ENCODE measurements around the gene UBE2E2. TPM values are rescaled to one million over a fixed set of nuclear protein-coding genes. Genes with fewer than 3 reads are reported as not detected.

Gene UBE2E2
- total RNA-seq, 3 donors from 2014 or later = 4.8 to 24.4 (median 8.9) TPM

DNA sequence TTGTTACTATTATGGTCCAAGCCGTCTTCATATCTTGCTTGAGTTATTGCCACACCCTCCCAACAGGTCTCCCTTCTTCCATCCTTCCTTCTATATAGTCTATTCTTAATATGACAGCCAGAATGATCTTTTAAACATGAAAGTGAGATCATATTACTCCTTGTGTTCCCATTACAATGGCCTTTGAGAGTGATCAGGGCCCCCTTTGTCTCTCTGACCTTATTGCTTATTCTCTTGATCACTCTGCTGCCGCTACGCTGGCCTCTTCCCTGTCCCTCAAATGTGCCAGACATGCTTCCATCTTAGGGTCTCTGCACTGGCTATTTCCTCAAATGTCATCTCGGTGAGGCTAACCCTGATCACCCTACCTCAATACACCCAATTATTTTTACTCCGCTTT is 38.1 kb downstream of the UBE2E2 start:
- ATAC-seq (no peak), DNase-seq (no peak)
- intact Hi-C loops (cut with DNase I, micrococcal nuclease) = no loop called here
- H3K4me1 ChIP-seq (ENCODE audit: low read depth) = no peaks in the 10 kb centered on the region
- H3K4me3 ChIP-seq = no peak overlapping the region
- no peaks in the 10 kb centered on the region for H3K9me3 ChIP-seq
- no peaks in the 10 kb centered on the region for H3K36me3 ChIP-seq (ENCODE audit: low read depth)
- TF ChIP-seq, protein P1, sequence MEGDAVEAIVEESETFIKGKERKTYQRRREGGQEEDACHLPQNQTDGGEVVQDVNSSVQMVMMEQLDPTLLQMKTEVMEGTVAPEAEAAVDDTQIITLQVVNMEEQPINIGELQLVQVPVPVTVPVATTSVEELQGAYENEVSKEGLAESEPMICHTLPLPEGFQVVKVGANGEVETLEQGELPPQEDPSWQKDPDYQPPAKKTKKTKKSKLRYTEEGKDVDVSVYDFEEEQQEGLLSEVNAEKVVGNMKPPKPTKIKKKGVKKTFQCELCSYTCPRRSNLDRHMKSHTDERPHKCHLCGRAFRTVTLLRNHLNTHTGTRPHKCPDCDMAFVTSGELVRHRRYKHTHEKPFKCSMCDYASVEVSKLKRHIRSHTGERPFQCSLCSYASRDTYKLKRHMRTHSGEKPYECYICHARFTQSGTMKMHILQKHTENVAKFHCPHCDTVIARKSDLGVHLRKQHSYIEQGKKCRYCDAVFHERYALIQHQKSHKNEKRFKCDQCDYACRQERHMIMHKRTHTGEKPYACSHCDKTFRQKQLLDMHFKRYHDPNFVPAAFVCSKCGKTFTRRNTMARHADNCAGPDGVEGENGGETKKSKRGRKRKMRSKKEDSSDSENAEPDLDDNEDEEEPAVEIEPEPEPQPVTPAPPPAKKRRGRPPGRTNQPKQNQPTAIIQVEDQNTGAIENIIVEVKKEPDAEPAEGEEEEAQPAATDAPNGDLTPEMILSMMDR (IDR thresholded peaks at IDR 0.05) = no peak

- DNase-seq (no peak), ATAC-seq (no peak)
- Histone ChIP-seq H3K36me3 (ENCODE audit: low read depth) (no peaks in the 10 kb centered on the region), H3K9me3 (no peaks in the 10 kb centered on the region), H3K4me1 (ENCODE audit: low read depth) (no peaks in the 10 kb centered on the region), H3K4me3 (no peak overlapping the region)
- TF ChIP-seq, protein P1 (IDR thresholded peaks at IDR 0.05) = no peak
- intact Hi-C loops (cut with DNase I, micrococcal nuclease) = no loop called here
These were observed 39.0 kb downstream of the UBE2E2 start for GRCh38 chr3:23242106-23242505.

DNA sequence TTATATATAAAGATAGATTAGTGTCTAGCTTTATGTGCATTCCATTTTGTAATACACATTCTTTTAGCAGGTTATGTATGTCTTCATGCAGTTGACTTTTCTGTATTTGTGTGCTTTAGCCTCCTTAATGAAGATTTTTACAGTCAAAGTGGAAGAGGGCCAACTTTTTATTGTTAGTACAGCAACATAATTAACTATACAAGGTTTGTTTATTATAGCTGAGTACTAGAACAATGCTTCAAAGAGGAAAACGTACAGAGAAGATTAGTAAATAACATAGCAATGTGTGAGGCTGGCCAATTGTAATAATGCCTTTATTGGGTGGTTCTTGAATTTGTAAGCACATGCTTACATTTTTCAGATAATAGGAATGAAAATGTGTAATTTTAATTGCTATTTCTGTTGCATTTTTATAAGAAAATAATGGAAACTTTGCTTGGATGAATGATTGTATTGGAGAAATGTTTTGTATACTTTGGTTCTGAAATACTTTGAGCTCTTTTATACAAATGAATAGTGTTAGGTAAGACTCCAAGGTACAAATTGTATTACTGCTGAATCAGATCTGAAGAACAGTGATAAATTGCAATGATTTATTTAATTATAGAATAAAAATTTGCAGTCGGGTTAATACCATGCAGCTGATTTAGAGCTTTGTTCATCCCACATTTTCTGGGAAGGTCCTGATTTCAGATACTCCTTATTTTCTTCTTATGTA is 41.4 kb downstream of the UBE2E2 start:
- ATAC-seq = no peak
- Histone ChIP-seq H3K36me3 (ENCODE audit: low read depth) (no peaks in the 10 kb centered on the region), H3K4me3 (no peak overlapping the region), H3K4me1 (ENCODE audit: low read depth) (no peaks in the 10 kb centered on the region), H3K9me3 (no peaks in the 10 kb centered on the region)
- intact Hi-C loops (cut with DNase I, micrococcal nuclease) = no loop called here
- TF ChIP-seq, protein P1 (IDR thresholded peaks at IDR 0.05) = no peak
- DNase-seq = no peak

DNA sequence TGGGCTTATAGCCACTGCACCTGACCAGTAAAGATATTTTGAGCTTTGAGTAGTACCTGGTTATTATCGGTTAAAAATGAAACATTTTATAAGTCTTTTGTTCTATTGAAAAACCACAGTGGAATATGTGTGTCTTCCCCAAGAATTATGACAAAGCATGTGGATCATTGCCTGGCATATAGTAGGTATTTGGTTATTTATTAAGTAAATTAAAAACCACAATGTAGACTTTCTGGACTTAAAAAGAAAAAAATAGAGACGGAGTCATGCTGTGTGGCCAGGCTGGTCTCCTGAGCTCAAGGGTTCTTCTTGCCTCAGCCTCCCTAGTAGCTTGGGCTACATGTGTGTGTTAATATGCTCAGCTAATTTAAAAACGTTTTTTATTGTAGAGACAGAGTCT is 43.5 kb downstream of the UBE2E2 start:
- Histone ChIP-seq H3K4me3 (no peak overlapping the region), H3K36me3 (ENCODE audit: low read depth) (no peaks in the 10 kb centered on the region), H3K9me3 (no peaks in the 10 kb centered on the region), H3K4me1 (ENCODE audit: low read depth) (no peaks in the 10 kb centered on the region)
- TF ChIP-seq, protein P1 (IDR thresholded peaks at IDR 0.05) = no peak
- no peak for ATAC-seq
- intact Hi-C loops (cut with DNase I, micrococcal nuclease) = no loop called here
- no peak for DNase-seq

GRCh38 chr3:23248594-23249131 is 45.5 kb downstream of the UBE2E2 start:
- no peak overlapping the region for H3K4me3 ChIP-seq
- ATAC-seq = no peak
- intact Hi-C loops (cut with DNase I, micrococcal nuclease) = no loop called here

More at GRCh38 chr3:23248594-23249131, 45.5 kb downstream of the UBE2E2 start:
- TF ChIP-seq, protein P1 (IDR thresholded peaks at IDR 0.05) = no peak
- DNase-seq = no peak
- Histone ChIP-seq H3K9me3 (no peaks in the 10 kb centered on the region), H3K4me1 (ENCODE audit: low read depth) (no peaks in the 10 kb centered on the region), H3K36me3 (ENCODE audit: low read depth) (no peaks in the 10 kb centered on the region)
